GM21390 (cell line): Measurements from ENCODE around the gene GRM7.

Source experiments
- ATAC-seq: cut with Tn5 transposase; IDR thresholded peaks from one replicate; pipeline ENCODE4 v1.9.1; 2021; ENCODE audit not compliant: unreplicated experiment

GRM7 gene

GRCh38 chr3:7630925-7631324 is 770.0 kb downstream of the GRM7 start:
- ATAC-seq: no peak

DNA sequence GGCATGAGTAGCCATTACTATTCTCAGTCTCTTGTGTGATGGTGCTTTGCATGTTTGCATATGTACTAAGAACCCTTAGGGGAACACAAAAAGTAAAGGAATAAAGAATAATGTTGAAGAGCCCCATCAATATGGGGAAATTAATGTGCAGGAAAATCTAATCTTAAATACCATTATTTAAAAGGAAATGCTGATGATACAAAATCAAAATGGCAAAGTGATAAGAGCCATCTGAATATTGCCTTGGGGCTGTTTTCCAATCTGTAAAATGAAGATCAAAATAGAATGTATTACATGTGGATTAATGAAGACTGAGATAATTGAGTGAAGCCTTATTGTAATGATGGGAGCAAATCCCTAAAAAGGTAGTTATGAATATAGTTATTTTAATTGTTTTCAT is 771.4 kb downstream of the GRM7 start:
- no peak for ATAC-seq

DNA sequence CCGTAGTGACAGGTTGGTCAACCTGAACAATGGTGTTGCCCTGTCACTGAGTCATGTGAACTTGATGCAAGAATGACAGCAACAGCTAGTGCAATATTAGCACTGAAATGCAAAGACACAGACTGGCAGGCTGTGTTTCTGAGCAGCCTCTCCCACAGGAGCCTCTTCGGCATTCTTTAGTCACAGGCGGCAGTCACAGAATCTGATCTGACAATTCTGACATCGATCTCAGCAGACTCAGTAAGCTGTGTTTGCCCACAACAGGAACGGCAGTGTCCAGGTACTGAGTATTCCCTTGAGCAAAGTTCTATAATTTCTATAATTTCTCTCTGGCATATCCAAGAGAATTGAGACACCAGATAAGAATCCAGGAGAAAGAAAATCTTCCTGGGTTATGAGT is 776.8 kb downstream of the GRM7 start:
- no peak for ATAC-seq

GRCh38 chr3:7638103-7638502 is 777.2 kb downstream of the GRM7 start:
- ATAC-seq: no peak

- ATAC-seq: no peak
Observed at GRCh38 chr3:7640787-7641186, 779.9 kb downstream of the GRM7 start.

- no peak for ATAC-seq
Observed at GRCh38 chr3:7646851-7647250, 785.9 kb downstream of the GRM7 start.

DNA sequence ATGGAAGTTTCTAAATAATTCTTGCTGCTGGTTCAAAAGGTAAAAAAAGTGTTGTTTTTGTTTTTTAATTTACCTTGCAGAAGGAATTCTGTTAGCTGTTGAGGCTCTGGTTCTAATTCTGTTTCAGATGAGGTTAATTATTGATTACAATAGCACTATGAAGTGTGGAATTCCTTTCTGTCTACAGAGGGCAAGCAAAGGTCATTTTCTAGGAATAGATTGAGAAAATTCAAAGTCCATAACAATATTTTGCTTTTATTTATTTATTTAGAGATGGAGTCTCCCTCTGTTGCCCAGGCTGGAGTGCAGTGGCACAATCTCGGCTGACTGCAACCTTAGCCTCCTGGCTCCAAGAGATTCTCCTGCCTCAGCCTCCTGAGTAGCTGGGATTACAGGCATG is 789.6 kb downstream of the GRM7 start:
- ATAC-seq: no peak

GRCh38 chr3:7651274-7651673 is 790.4 kb downstream of the GRM7 start:
- ATAC-seq: no peak

- no peak for ATAC-seq
Observed at GRCh38 chr3:7657214-7658112, 796.5 kb downstream of the GRM7 start.

GRCh38 chr3:7658294-7658693 is 797.4 kb downstream of the GRM7 start:
- ATAC-seq: no peak

DNA sequence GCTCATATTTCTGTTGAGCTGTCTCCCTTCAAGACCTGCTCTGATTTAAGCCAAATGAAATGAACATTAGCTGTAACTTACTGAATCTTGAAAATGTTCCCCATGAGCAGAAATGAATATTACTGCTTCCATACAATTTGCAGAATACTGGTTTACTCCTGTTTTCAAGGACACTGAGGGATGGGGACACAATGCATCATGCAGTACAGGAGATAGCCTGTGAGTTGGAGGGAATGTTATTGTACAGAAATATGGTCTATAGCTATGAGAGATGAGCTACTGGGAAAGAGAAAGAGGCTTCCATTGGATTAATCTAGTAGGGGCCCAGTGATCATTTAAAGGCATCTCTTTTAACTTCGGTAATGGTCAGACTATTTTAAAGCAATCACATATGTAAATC is 798.2 kb downstream of the GRM7 start:
- ATAC-seq: no peak

GRCh38 chr3:7663771-7664170 is 802.9 kb downstream of the GRM7 start:
- ATAC-seq: no peak

- no peak for ATAC-seq
Observed at GRCh38 chr3:7667774-7668173, 806.9 kb downstream of the GRM7 start.

- ATAC-seq: no peak
Observed at GRCh38 chr3:7669641-7670040, 808.7 kb downstream of the GRM7 start.

DNA sequence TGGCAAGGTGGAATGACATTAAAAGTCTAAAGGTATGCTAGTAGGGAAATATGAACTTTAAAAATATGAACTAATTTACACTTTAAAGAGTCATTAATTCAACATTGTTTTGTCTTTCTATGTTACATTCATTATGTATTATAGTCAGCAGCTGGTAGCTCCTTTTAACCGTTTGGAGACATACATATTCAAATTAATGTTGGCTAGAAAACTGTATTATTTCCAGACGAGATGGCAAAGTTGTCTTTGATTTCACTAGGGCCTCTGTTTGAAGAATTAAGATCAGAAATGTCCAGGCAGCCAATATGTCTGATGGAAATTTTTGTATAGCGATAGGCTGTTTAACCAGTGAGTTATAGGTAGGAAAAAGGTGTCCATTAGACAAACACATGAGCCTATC is 817.6 kb downstream of the GRM7 start:
- ATAC-seq: no peak

DNA sequence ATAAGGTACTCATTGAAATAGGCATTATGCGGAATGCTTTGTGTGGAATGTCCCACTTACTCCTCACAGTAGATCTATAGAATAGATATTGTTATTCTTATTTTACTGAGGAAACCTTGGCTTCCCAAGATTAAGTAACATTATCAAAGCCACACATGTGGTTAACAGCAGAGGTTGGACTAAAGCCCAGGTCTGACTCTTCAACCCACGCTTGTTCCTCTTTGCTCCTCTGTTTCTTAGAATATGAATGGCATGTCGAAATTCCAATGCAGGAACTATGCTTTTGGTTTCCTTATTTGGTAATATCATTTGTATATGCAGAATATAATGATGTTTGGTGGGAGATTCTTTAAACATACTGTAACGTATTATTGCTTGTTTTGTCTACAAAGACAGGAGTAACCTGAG is 821.9 kb downstream of the GRM7 start:
- ATAC-seq: no peak

DNA sequence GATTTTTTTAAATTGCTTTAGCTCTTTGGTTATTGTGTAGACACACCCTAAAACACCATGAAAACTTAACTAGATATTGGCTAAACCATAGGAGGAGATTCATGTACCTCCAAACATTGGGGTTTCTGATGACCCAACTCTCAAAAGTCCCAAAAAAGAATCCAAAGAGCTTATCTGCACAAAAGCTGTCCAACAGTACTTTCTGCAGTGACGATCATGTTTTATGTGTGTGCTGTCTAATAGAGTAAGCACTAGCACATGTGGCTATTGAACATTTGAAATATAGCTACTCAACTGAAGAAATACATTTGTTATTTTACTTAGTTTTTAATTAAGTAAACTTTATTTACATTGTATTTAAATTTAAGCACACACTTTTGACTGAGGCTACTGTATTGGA is 822.5 kb downstream of the GRM7 start:
- no peak for ATAC-seq

GRCh38 chr3:7684182-7684715 is 823.3 kb downstream of the GRM7 start:
- ATAC-seq: no peak

DNA sequence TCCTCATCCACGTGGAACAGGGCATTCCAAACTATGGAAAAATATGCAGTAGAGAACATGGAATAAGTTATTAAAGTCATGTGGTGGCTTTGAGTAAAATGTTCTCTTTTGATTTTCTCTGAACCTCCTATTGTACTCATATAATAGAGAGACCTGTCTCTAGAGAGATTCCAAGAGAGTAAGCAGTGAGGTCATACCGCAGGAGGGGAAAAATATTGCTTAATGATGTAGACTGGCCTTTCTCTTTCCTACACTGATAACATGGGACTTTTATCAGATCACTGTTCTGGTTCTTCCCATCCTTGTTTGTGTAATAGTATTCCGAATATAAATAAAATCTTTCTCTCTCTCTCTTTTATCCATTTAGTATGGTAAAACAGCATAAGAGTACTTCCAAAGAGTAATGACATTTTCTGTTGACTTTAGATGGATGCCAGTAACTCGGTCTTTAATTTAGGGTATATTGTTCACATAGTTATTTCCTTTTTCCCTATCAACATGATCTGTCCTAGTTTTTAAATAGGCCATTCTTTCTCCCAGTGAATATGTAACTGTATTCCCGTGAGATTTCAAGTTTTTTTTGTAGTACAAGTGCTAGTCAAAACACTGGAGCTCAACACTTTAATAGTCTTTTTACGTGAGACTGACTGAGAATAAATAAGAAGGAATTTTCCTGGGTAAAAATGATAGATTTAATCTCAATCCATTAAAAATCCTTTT is 826.7 kb downstream of the GRM7 start:
- ATAC-seq: no peak

DNA sequence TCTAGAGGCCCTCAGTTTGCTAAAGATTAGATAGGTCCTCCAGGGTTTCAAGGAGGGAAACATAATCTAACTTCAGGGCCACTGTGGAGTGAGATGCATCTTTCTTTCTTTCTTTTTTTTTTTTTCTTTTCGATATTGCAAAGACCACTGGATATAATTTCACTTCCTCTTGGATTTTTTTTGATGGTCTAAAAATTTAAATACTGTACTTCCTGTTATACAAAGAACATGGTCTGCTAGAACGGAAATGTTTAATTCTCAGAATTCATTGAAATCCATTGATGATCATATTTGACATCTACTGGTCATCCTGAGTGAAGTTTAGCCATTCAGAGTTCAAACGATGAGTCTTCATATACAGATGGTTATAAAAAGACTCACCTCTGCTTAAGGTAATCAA is 832.0 kb downstream of the GRM7 start:
- ATAC-seq: no peak

- no peak for ATAC-seq
Observed at GRCh38 chr3:7693976-7694375, 833.1 kb downstream of the GRM7 start.

DNA sequence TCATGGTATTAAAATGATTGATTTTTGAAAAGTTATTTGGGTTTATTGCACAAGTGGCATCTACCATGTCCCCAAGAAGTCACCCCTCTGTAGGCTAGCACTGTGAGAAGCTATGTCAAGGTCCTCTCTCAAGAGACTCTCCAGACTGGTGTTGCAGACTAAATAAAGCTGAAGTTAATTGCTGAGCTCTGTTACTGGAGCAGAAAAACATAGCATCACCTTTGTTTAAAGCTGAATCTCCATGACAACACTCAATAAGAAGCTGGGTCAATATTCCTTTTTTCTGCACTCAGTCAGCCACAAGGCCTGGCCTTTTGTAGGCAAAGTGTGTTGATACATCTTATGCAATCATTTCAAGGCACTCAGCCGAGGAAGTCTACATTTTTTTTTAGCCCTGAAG is 834.1 kb downstream of the GRM7 start:
- no peak for ATAC-seq
